B cell (primary cell): Measurements from ENCODE around the gene DEFB119. TPM values are rescaled to one million over a fixed set of nuclear protein-coding genes. Genes with fewer than 3 reads are reported as not detected.
"Not testable (repeated sequence)": the region's sequence is repeated elsewhere in the genome, so short reads cannot be mapped to it uniquely, and the experiment has no call there.

ENCODE experiments used
- ATAC-seq: fragments of 200-7000 bp; cut with Tn5 transposase; one replicate; pipeline ENCODE4 v1.10.0; 2021; ENCODE audit warnings: low read depth, mild to moderate bottlenecking, moderate number of reproducible peaks, moderate library complexity
- CTCF ChIA-PET: fragments of 350-600 bp; sonication (Branson Sonifier 250); formaldehyde crosslinking; loops from one replicate; lab custom pipeline; 2021; ENCODE audit warnings: antibody characterized with exemption, inconsistent platforms; lab: Charles Lee
- POLR2A ChIA-PET: fragments of 350-600 bp; sonication (Branson Sonifier 250); formaldehyde crosslinking; loops from one replicate; lab custom pipeline; 2021; ENCODE audit warnings: antibody characterized with exemption; lab: Charles Lee
- DNase-seq: peaks from one replicate; pipeline ENCODE4 v3.0.0; 2013
- H2AFZ ChIP-seq: 2 replicates; pipeline ENCODE4 v1.6.1; 2012; ENCODE audit warnings: mild to moderate bottlenecking, low read depth, low read length; ENCODE audit not compliant: insufficient read depth, poor library complexity, severe bottlenecking
- H3K27ac ChIP-seq, 2 donors: 1 replicate in 1 of 2; 2 replicates in 1 of 2; pipeline ENCODE4 v1.5.1; 2012 to 2013; ENCODE audit warnings: low read length in 2 of 2, mild to moderate bottlenecking in 2 of 2, moderate library complexity in 1 of 2
- H3K27me3 ChIP-seq, 4 experiments: fragments of 200-600 bp in 1 of 4; sonication (generic) in 1 of 4; replicated peaks in 1 of 4; 1 replicate in 2 of 4; 2 replicates in 2 of 4; pipeline versions ENCODE4 v1.6.1 to v1.7.0; 2013 to 2016; ENCODE audit warnings: low read length in 3 of 4, mild to moderate bottlenecking in 2 of 4, mixed read lengths in 1 of 4, moderate library complexity in 1 of 4; ENCODE audit not compliant: insufficient read depth in 4 of 4, control insufficient read depth in 3 of 4; ENCODE audit errors: control extremely low read depth in 1 of 4
- H3K36me3 ChIP-seq, 2 experiments: replicated peaks in 1 of 2; 1 replicate in 1 of 2; 2 replicates in 1 of 2; pipeline versions ENCODE4 v1.6.1 to v1.7.1; 2013; ENCODE audit warnings: low read length in 1 of 2; ENCODE audit not compliant: insufficient read depth in 2 of 2, control insufficient read depth in 1 of 2; ENCODE audit errors: control extremely low read depth in 1 of 2, extremely low read depth in 1 of 2
- H3K4me1 ChIP-seq, 2 donors: fragments of 200-600 bp in 1 of 2; sonication (generic) in 1 of 2; 1 replicate in 1 of 2; 2 replicates in 1 of 2; pipeline versions ENCODE4 v1.5.1 to v1.6.1; 2013 to 2017; ENCODE audit warnings: low read length in 2 of 2; ENCODE audit not compliant: control insufficient read depth in 2 of 2, insufficient read depth in 2 of 2
- H3K4me2 ChIP-seq: replicated peaks from 2 replicates; pipeline ENCODE3; 2012; ENCODE audit warnings: mild to moderate bottlenecking, low read depth, low read length; ENCODE audit not compliant: poor library complexity, severe bottlenecking
- H3K4me3 ChIP-seq, 5 experiments: fragments of 200-600 bp in 1 of 5; sonication (generic) in 1 of 5; 1 replicate in 3 of 5; 2 replicates in 2 of 5; pipeline versions ENCODE4 v1.5.1 to v1.7.0; 2011 to 2016; ENCODE audit warnings: low read length in 4 of 5, mild to moderate bottlenecking in 4 of 5, low read depth in 2 of 5, control low read depth in 1 of 5, moderate library complexity in 1 of 5; ENCODE audit not compliant: insufficient read depth in 1 of 5; ENCODE audit errors: control extremely low read depth in 1 of 5, extremely low read depth in 1 of 5
- H3K79me2 ChIP-seq: fragments of 200-600 bp; sonication (generic); one replicate; pipeline ENCODE4 v1.6.0; 2016; ENCODE audit warnings: low read length; ENCODE audit not compliant: control insufficient read depth, insufficient read depth
- H3K9ac ChIP-seq: fragments of 200-600 bp; sonication (generic); 2 replicates; pipeline ENCODE4 v1.6.1; 2017; ENCODE audit warnings: mild to moderate bottlenecking, low read length, moderate library complexity
- H3K9me3 ChIP-seq, 3 donors: one replicate each; pipeline versions ENCODE4 v1.6.1 to v1.7.1; 2013; ENCODE audit warnings: low read length in 2 of 3; ENCODE audit not compliant: control insufficient read depth in 2 of 3, insufficient read depth in 1 of 3; ENCODE audit errors: control extremely low read depth in 1 of 3
- H4K20me1 ChIP-seq: 2 replicates; pipeline ENCODE4 v1.6.0; 2012; ENCODE audit warnings: mild to moderate bottlenecking, low read length; ENCODE audit not compliant: insufficient read depth, control insufficient read depth, poor library complexity, severe bottlenecking
- H3K27ac Mint-ChIP-seq: one replicate; pipeline ENCODE4 v1.8.0; 2021; ENCODE audit warnings: mixed read lengths
- H3K27me3 Mint-ChIP-seq: one replicate; pipeline ENCODE4 v1.8.0; 2021; ENCODE audit warnings: mixed read lengths
- H3K4me1 Mint-ChIP-seq: one replicate; pipeline ENCODE4 v1.8.0; 2021; ENCODE audit warnings: mixed read lengths
- H3K4me3 Mint-ChIP-seq: one replicate; pipeline ENCODE4 v1.8.0; 2021; ENCODE audit warnings: mixed read lengths
- H3K9me3 Mint-ChIP-seq: one replicate; pipeline ENCODE4 v1.8.0; 2022; ENCODE audit warnings: mixed read lengths; ENCODE audit not compliant: insufficient read depth
- CTCF ChIP-seq: fragments of 200-600 bp; IDR thresholded peaks from one replicate; pipeline ENCODE4 v1.8.0; 2022; ENCODE audit warnings: antibody characterized with exemption, mild to moderate bottlenecking
- EZH2 ChIP-seq: IDR thresholded peaks from 2 replicates; pipeline ENCODE4 v1.6.1; 2012; ENCODE audit warnings: borderline replicate concordance, low read depth, mild to moderate bottlenecking, moderate library complexity, low read length; ENCODE audit not compliant: insufficient read depth, poor library complexity, severe bottlenecking
- WGBS: methylation state at CpG from one replicate; pipeline ENCODE4 v1.1.5; 2013; ENCODE audit warnings: missing lambda C conversion rate; ENCODE audit not compliant: insufficient coverage; 5-methylcytosine and 5-hydroxymethylcytosine counted together
- intact Hi-C: fragments of 100-400 bp; cut with micrococcal nuclease; formaldehyde crosslinking; loops from one replicate; pipeline ENCODE4 v1.10.0; 2022
- polyA plus RNA-seq: library from polyadenylated mRNA; depleted of rRNA; stranded (reverse); fragments of >200 nt; gene quantifications from 2 replicates; pipeline ENCODE4 v1.2.3, GENCODE V29; 2012
- total RNA-seq, 2 donors: library from RNA; stranded (reverse); fragments of 120-200 nt in 1 of 2; gene quantifications; 1 replicate in 1 of 2; 2 replicates in 1 of 2; pipeline versions ENCODE4 v1.2.3 to v1.2.4, GENCODE V29; 2013 to 2022

DEFB119 gene
- total and polyA plus RNA-seq, 2 donors (not counting 1 experiment from before 2014, with no cell fraction given): not detected

GRCh38 chr20:31374346-31374745 is 16.0 kb downstream of the DEFB119 start:
- no peak overlapping the region for H3K27ac ChIP-seq
- WGBS: no CpG with 5 or more reads among the region's 2 CpGs
- intact Hi-C loops: no loop called here

GRCh38 chr20:31368301-31368700 is 22.1 kb downstream of the DEFB119 start, which contains the start of gene DEFB118:
Gene DEFB118 (plus strand): TSS chr20:31368601. CDS start chr20:31368651, 50 bp downstream.
- TF ChIP-seq EZH2: no peak
- no peak for TF ChIP-seq CTCF
- no peaks in the 10 kb centered on the region for H3K4me1 Mint-ChIP-seq
- WGBS: 92% methylated on average over 1 of the region's 2 CpGs
- no peak for DNase-seq
- H3K27ac Mint-ChIP-seq: no peak within 1 kb of the TSS
- intact Hi-C loops: no loop called here
- no peak within 1 kb of the TSS for H2AFZ ChIP-seq
- no peaks in the 10 kb centered on the region for H3K27me3 ChIP-seq
- H3K4me3 Mint-ChIP-seq: no peak within 1 kb of the TSS
- H3K9me3 Mint-ChIP-seq: peaks cover 2% of the 10 kb centered on the region
- H3K27ac ChIP-seq: no peak within 1 kb of the TSS
- no peaks in the 10 kb centered on the region for H3K36me3 ChIP-seq
- no peak within 1 kb of the TSS for H3K4me2 ChIP-seq
- no peaks in the 10 kb centered on the region for H3K79me2 ChIP-seq
- H3K9ac ChIP-seq: no peak within 1 kb of the TSS
- H3K9me3 ChIP-seq: peaks cover 0 to 16% (median 4%) of the 10 kb centered on the region in 3 donors
- no peaks in the 10 kb centered on the region for H3K4me1 ChIP-seq
- ChIA-PET POLR2A (no interaction called here), CTCF (no interaction called here)
- ATAC-seq: no peak
- no peaks in the 10 kb centered on the region for H3K27me3 Mint-ChIP-seq
- no peak within 1 kb of the TSS for H3K4me3 ChIP-seq
- no peaks in the 10 kb centered on the region for H4K20me1 ChIP-seq

More at GRCh38 chr20:31374346-31374745, 16.0 kb downstream of the DEFB119 start:
- CTCF ChIA-PET: no interaction called here
- ATAC-seq (no peak), DNase-seq (no peak)
- no peaks in the 10 kb centered on the region for H4K20me1 ChIP-seq
- Mint-ChIP-seq H3K4me3 (no peak overlapping the region), H3K27ac (no peak overlapping the region), H3K4me1 (no peaks in the 10 kb centered on the region), H3K27me3 (no peaks in the 10 kb centered on the region), H3K9me3 (peaks cover 3% of the 10 kb centered on the region)
- H3K4me3 ChIP-seq: no peak overlapping the region
- H3K36me3 ChIP-seq: no peaks in the 10 kb centered on the region
- TF ChIP-seq EZH2: no peak
- TF ChIP-seq CTCF: no peak
- no peaks in the 10 kb centered on the region for H3K79me2 ChIP-seq
- H3K4me1 ChIP-seq: no peaks in the 10 kb centered on the region
- no peaks in the 10 kb centered on the region for H3K27me3 ChIP-seq
- H3K9ac ChIP-seq: no peak overlapping the region
- no peak overlapping the region for H3K4me2 ChIP-seq
- POLR2A ChIA-PET: no interaction called here
- no peak overlapping the region for H2AFZ ChIP-seq
- H3K9me3 ChIP-seq: peaks cover 0 to 6% (median 0%) of the 10 kb centered on the region in 3 donors

GRCh38 chr20:31364272-31364671 is 26.1 kb downstream of the DEFB119 start:
- H3K9ac ChIP-seq, H3K36me3 ChIP-seq, H4K20me1 ChIP-seq, ATAC-seq, intact Hi-C loops, H3K9me3 Mint-ChIP-seq, H3K27ac Mint-ChIP-seq, DNase-seq, H3K79me2 ChIP-seq, CTCF ChIA-PET, H3K4me3 Mint-ChIP-seq, H3K4me1 Mint-ChIP-seq, H3K4me1 ChIP-seq, H3K27me3 Mint-ChIP-seq, H3K27ac ChIP-seq, H3K4me2 ChIP-seq, POLR2A ChIA-PET, H2AFZ ChIP-seq, H3K4me3 ChIP-seq, H3K27me3 ChIP-seq: not testable (repeated sequence)
- H3K9me3 ChIP-seq: peaks cover 0 to 16% (median 4%) of the 10 kb centered on the region in 3 donors
- WGBS: 84% methylated on average over 3 of the region's 5 CpGs
